GM23338 (cell line): ENCODE results near the gene KRT31. TPM values are rescaled to one million over a fixed set of nuclear protein-coding genes. Genes with fewer than 3 reads are reported as not detected.

Experiments
- ATAC-seq: fragments of 200-7000 bp; cut with Tn5 transposase; 3 replicates; pipeline ENCODE4 v1.9.1; 2020
- DNase-seq: peaks from one replicate; pipeline ENCODE4 v3.0.0-alpha.2; 2015; ENCODE audit warnings: low spot score
- H2AFZ ChIP-seq: fragments of 200-600 bp; sonication (generic); 2 replicates; pipeline ENCODE4 v1.8.0; 2016; ENCODE audit warnings: antibody characterized with exemption, mild to moderate bottlenecking, moderate library complexity
- H3F3A ChIP-seq: fragments of 200-600 bp; sonication (generic); replicated peaks from 2 replicates; pipeline ENCODE4 v1.8.0; 2017; ENCODE audit warnings: antibody characterized with exemption, mixed run types, low read depth
- H3K27ac ChIP-seq: fragments of 200-600 bp; sonication (generic); 2 replicates; pipeline ENCODE4 v1.6.1; 2016; ENCODE audit warnings: low read depth
- H3K27me3 ChIP-seq: fragments of 200-600 bp; sonication (generic); 2 replicates; pipeline ENCODE4 v1.8.0; 2016; ENCODE audit warnings: mild to moderate bottlenecking, mixed run types, moderate library complexity; ENCODE audit not compliant: insufficient read depth
- H3K36me3 ChIP-seq: fragments of 200-600 bp; sonication (generic); 2 replicates; pipeline ENCODE4 v1.8.0; 2016; ENCODE audit warnings: mild to moderate bottlenecking; ENCODE audit not compliant: insufficient read depth
- H3K4me1 ChIP-seq: fragments of 200-600 bp; sonication (generic); 2 replicates; pipeline ENCODE4 v1.8.0; 2016; ENCODE audit warnings: mild to moderate bottlenecking, moderate library complexity; ENCODE audit not compliant: insufficient read depth
- H3K4me2 ChIP-seq: fragments of 200-600 bp; sonication (generic); 2 replicates; pipeline ENCODE4 v1.7.1; 2017; ENCODE audit warnings: mixed run types
- H3K4me3 ChIP-seq: fragments of 200-600 bp; sonication (generic); 2 replicates; pipeline ENCODE4 v1.6.1; 2016; ENCODE audit warnings: mixed run types
- H3K79me2 ChIP-seq: fragments of 200-600 bp; sonication (generic); replicated peaks from 2 replicates; pipeline ENCODE4 v1.8.0; 2017; ENCODE audit warnings: mild to moderate bottlenecking; ENCODE audit not compliant: insufficient read depth
- H3K9me2 ChIP-seq: fragments of 200-600 bp; sonication (generic); 2 replicates; pipeline ENCODE4 v1.8.0; 2017; ENCODE audit not compliant: insufficient read depth
- H4K20me1 ChIP-seq: fragments of 200-600 bp; sonication (generic); replicated peaks from 2 replicates; pipeline ENCODE4 v1.8.0; 2017; ENCODE audit warnings: mild to moderate bottlenecking; ENCODE audit not compliant: insufficient read depth
- H3K27ac Mint-ChIP-seq: 2 replicates; pipeline ENCODE4 v1.8.0; 2020; ENCODE audit warnings: inconsistent platforms, mild to moderate bottlenecking, moderate library complexity, mixed read lengths
- H3K27me3 Mint-ChIP-seq: 3 replicates; pipeline ENCODE4 v1.8.0; 2022; ENCODE audit warnings: low read depth, mild to moderate bottlenecking, moderate library complexity, mixed read lengths, inconsistent platforms; ENCODE audit not compliant: insufficient read depth, poor library complexity
- H3K36me3 Mint-ChIP-seq: 3 replicates; pipeline ENCODE4 v1.8.0; 2021; ENCODE audit warnings: low read depth, mild to moderate bottlenecking, inconsistent platforms, moderate library complexity, mixed read lengths
- H3K4me1 Mint-ChIP-seq: 3 replicates; pipeline ENCODE4 v1.8.0; 2020; ENCODE audit warnings: mild to moderate bottlenecking, inconsistent platforms, mixed read lengths
- H3K4me3 Mint-ChIP-seq: 3 replicates; pipeline ENCODE4 v1.8.0; 2021; ENCODE audit warnings: moderate library complexity, mild to moderate bottlenecking, inconsistent platforms, mixed read lengths
- H3K9me3 Mint-ChIP-seq: 3 replicates; pipeline ENCODE4 v1.8.0; 2020; ENCODE audit warnings: moderate library complexity, mild to moderate bottlenecking, inconsistent platforms, mixed read lengths
- CREB1 ChIP-seq: fragments of 250-450 bp; sonication (Bioruptor Pico); IDR thresholded peaks from 2 replicates; pipeline ENCODE4 v1.5.0; 2020; ENCODE audit warnings: low read depth, mild to moderate bottlenecking, moderate library complexity
- EZH2 ChIP-seq: fragments of 200-600 bp; sonication (generic); IDR thresholded peaks from one replicate; pipeline ENCODE4 v1.8.0; 2017; ENCODE audit warnings: antibody characterized with exemption, mild to moderate bottlenecking, low read depth; ENCODE audit not compliant: unreplicated experiment
- EZH2phosphoT487 ChIP-seq: fragments of 200-600 bp; sonication (generic); IDR thresholded peaks from one replicate; pipeline ENCODE4 v1.8.1; 2018; ENCODE audit warnings: antibody characterized with exemption; ENCODE audit not compliant: unreplicated experiment
- JUNB ChIP-seq: IDR thresholded peaks from one replicate; pipeline ENCODE4 v1.6.1; 2016; ENCODE audit warnings: antibody characterized with exemption; ENCODE audit not compliant: unreplicated experiment
- NANOG ChIP-seq: IDR thresholded peaks from 2 replicates; pipeline ENCODE4 v1.6.1; 2016; ENCODE audit warnings: antibody characterized with exemption, borderline replicate concordance
- POLR2AphosphoS5 ChIP-seq: IDR thresholded peaks from 2 replicates; pipeline ENCODE4 v1.6.1; 2016; ENCODE audit warnings: antibody characterized with exemption, low read depth
- STAT1 ChIP-seq: IDR thresholded peaks from one replicate; pipeline ENCODE4 v1.6.1; 2016; ENCODE audit warnings: antibody characterized with exemption; ENCODE audit not compliant: unreplicated experiment
- ZNF114 ChIP-seq: fragments of 250-450 bp; sonication (Bioruptor Pico); IDR thresholded peaks from 2 replicates; pipeline ENCODE4 v1.5.0; 2020; ENCODE audit warnings: mild to moderate bottlenecking, moderate library complexity
- ZNF331 ChIP-seq: fragments of 250-450 bp; sonication (Bioruptor Pico); IDR thresholded peaks from 2 replicates; pipeline ENCODE4 v1.5.0; 2020; ENCODE audit warnings: low read depth, mild to moderate bottlenecking, moderate library complexity
- polyA plus RNA-seq: library from polyadenylated mRNA; unstranded; fragments of >200 nt; fragmentation: Nextera tagmentation; extraction: Ambion mirVana; gene quantifications from 2 replicates; pipeline ENCODE4 v1.2.1, GENCODE V29; 2016
- total RNA-seq: library from RNA; depleted of rRNA; stranded (reverse); fragments of >200 nt; shearing (Covaris generic); gene quantifications from 2 replicates; pipeline ENCODE4 v1.2.3, GENCODE V29; 2014
- TF ChIP-seq, protein P1 (sequence below): fragments of 250-450 bp; sonication (Bioruptor Pico); IDR thresholded peaks from 2 replicates; pipeline ENCODE4 v1.5.0; 2020; ENCODE audit warnings: mild to moderate bottlenecking, moderate library complexity
- TF ChIP-seq, protein P2 (sequence below), 2 experiments: fragments of 200-600 bp in 1 of 2; sonication (generic) in 1 of 2; conservative IDR thresholded peaks; 2 replicates each; pipeline versions ENCODE4 v1.5.1 to v1.6.1; 2016 to 2017; ENCODE audit warnings: antibody characterized with exemption in 2 of 2, low read depth in 2 of 2, mild to moderate bottlenecking in 2 of 2, moderate library complexity in 1 of 2
- TF ChIP-seq, protein P3 (sequence below): IDR thresholded peaks from one replicate; pipeline ENCODE4 v1.6.1; 2018; ENCODE audit warnings: antibody characterized with exemption; ENCODE audit not compliant: unreplicated experiment
- TF ChIP-seq, protein P4 (sequence below): IDR thresholded peaks from 2 replicates; pipeline ENCODE4 v1.6.1; 2016; ENCODE audit warnings: antibody characterized with exemption

KRT31 gene
- total and polyA plus RNA-seq, 2 experiments from 2014 or later: not detected

DNA sequence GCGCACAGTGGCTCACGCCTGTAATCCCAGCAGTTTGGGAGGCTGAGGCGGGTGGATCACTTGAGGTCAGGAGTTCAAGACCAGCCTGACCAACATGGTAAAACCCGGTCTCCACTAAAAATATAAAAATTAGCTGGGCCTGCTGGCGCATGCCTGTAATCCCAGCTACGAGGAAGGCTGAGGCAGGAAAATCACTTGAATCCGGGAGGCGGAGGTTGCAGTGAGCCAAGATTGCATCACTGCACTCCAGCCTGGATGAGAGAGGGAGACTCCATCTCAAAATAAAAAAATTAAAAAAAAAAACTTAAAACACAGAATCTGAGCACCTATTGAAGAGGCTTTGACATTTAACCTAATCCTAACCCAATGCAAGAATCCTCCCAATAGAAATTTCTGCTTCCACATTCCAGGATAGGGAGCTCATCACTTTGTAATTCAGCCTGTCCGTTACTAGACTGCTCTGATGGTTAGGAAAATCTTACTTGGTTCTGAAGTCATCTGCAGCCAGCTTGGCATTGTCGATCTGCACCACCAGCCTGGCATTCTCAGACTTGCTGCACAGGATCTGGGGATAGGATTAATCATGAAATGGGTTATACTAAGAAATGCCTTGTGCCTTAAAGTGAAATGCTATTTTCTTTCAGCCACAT lies 29.9 kb downstream of the KRT31 start:
- no peak overlapping the region for H3K27ac ChIP-seq
- Mint-ChIP-seq H3K27ac (no peak overlapping the region), H3K9me3 (no peaks in the 10 kb centered on the region), H3K27me3 (no peaks in the 10 kb centered on the region), H3K4me3 (no peak overlapping the region), H3K4me1 (no peaks in the 10 kb centered on the region), H3K36me3 (no peaks in the 10 kb centered on the region)
- H3K79me2 ChIP-seq: no peaks in the 10 kb centered on the region
- ATAC-seq (no peak), DNase-seq (no peak)
- no peak overlapping the region for H3K4me3 ChIP-seq
- H3K4me1 ChIP-seq: no peaks in the 10 kb centered on the region
- H3K27me3 ChIP-seq: no peaks in the 10 kb centered on the region
- H4K20me1 ChIP-seq: no peaks in the 10 kb centered on the region
- H2AFZ ChIP-seq: no peak overlapping the region
- no peak overlapping the region for H3K4me2 ChIP-seq
- no peaks in the 10 kb centered on the region for H3K9me2 ChIP-seq
- TF ChIP-seq EZH2 (no peak), STAT1 (no peak), ZNF331 (CRISPR knock-in tag) (no peak), POLR2AphosphoS5 (no peak), ZNF114 (CRISPR knock-in tag) (no peak), NANOG (no peak), CREB1 (CRISPR knock-in tag) (no peak), JUNB (no peak), EZH2phosphoT487 (no peak)
- TF ChIP-seq, protein P1, sequence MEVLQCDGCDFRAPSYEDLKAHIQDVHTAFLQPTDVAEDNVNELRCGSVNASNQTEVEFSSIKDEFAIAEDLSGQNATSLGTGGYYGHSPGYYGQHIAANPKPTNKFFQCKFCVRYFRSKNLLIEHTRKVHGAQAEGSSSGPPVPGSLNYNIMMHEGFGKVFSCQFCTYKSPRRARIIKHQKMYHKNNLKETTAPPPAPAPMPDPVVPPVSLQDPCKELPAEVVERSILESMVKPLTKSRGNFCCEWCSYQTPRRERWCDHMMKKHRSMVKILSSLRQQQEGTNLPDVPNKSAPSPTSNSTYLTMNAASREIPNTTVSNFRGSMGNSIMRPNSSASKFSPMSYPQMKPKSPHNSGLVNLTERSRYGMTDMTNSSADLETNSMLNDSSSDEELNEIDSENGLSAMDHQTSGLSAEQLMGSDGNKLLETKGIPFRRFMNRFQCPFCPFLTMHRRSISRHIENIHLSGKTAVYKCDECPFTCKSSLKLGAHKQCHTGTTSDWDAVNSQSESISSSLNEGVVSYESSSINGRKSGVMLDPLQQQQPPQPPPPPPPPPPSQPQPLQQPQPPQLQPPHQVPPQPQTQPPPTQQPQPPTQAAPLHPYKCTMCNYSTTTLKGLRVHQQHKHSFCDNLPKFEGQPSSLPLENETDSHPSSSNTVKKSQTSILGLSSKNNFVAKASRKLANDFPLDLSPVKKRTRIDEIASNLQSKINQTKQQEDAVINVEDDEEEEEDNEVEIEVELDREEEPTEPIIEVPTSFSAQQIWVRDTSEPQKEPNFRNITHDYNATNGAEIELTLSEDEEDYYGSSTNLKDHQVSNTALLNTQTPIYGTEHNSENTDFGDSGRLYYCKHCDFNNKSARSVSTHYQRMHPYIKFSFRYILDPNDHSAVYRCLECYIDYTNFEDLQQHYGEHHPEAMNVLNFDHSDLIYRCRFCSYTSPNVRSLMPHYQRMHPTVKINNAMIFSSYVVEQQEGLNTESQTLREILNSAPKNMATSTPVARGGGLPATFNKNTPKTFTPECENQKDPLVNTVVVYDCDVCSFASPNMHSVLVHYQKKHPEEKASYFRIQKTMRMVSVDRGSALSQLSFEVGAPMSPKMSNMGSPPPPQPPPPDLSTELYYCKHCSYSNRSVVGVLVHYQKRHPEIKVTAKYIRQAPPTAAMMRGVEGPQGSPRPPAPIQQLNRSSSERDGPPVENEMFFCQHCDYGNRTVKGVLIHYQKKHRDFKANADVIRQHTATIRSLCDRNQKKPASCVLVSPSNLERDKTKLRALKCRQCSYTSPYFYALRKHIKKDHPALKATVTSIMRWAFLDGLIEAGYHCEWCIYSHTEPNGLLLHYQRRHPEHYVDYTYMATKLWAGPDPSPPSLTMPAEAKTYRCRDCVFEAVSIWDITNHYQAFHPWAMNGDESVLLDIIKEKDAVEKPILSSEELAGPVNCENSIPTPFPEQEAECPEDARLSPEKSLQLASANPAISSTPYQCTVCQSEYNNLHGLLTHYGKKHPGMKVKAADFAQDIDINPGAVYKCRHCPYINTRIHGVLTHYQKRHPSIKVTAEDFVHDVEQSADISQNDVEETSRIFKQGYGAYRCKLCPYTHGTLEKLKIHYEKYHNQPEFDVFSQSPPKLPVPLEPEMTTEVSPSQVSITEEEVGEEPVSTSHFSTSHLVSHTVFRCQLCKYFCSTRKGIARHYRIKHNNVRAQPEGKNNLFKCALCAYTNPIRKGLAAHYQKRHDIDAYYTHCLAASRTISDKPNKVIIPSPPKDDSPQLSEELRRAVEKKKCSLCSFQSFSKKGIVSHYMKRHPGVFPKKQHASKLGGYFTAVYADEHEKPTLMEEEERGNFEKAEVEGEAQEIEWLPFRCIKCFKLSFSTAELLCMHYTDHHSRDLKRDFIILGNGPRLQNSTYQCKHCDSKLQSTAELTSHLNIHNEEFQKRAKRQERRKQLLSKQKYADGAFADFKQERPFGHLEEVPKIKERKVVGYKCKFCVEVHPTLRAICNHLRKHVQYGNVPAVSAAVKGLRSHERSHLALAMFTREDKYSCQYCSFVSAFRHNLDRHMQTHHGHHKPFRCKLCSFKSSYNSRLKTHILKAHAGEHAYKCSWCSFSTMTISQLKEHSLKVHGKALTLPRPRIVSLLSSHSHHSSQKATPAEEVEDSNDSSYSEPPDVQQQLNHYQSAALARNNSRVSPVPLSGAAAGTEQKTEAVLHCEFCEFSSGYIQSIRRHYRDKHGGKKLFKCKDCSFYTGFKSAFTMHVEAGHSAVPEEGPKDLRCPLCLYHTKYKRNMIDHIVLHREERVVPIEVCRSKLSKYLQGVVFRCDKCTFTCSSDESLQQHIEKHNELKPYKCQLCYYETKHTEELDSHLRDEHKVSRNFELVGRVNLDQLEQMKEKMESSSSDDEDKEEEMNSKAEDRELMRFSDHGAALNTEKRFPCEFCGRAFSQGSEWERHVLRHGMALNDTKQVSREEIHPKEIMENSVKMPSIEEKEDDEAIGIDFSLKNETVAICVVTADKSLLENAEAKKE (CRISPR knock-in tag): no peak
- TF ChIP-seq, protein P2, sequence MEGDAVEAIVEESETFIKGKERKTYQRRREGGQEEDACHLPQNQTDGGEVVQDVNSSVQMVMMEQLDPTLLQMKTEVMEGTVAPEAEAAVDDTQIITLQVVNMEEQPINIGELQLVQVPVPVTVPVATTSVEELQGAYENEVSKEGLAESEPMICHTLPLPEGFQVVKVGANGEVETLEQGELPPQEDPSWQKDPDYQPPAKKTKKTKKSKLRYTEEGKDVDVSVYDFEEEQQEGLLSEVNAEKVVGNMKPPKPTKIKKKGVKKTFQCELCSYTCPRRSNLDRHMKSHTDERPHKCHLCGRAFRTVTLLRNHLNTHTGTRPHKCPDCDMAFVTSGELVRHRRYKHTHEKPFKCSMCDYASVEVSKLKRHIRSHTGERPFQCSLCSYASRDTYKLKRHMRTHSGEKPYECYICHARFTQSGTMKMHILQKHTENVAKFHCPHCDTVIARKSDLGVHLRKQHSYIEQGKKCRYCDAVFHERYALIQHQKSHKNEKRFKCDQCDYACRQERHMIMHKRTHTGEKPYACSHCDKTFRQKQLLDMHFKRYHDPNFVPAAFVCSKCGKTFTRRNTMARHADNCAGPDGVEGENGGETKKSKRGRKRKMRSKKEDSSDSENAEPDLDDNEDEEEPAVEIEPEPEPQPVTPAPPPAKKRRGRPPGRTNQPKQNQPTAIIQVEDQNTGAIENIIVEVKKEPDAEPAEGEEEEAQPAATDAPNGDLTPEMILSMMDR (conservative IDR thresholded peaks at IDR 0.05; ENCODE audit: low read depth in 2 of 2): no peak
- TF ChIP-seq, protein P3, sequence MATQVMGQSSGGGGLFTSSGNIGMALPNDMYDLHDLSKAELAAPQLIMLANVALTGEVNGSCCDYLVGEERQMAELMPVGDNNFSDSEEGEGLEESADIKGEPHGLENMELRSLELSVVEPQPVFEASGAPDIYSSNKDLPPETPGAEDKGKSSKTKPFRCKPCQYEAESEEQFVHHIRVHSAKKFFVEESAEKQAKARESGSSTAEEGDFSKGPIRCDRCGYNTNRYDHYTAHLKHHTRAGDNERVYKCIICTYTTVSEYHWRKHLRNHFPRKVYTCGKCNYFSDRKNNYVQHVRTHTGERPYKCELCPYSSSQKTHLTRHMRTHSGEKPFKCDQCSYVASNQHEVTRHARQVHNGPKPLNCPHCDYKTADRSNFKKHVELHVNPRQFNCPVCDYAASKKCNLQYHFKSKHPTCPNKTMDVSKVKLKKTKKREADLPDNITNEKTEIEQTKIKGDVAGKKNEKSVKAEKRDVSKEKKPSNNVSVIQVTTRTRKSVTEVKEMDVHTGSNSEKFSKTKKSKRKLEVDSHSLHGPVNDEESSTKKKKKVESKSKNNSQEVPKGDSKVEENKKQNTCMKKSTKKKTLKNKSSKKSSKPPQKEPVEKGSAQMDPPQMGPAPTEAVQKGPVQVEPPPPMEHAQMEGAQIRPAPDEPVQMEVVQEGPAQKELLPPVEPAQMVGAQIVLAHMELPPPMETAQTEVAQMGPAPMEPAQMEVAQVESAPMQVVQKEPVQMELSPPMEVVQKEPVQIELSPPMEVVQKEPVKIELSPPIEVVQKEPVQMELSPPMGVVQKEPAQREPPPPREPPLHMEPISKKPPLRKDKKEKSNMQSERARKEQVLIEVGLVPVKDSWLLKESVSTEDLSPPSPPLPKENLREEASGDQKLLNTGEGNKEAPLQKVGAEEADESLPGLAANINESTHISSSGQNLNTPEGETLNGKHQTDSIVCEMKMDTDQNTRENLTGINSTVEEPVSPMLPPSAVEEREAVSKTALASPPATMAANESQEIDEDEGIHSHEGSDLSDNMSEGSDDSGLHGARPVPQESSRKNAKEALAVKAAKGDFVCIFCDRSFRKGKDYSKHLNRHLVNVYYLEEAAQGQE: no peak
- TF ChIP-seq, protein P4, sequence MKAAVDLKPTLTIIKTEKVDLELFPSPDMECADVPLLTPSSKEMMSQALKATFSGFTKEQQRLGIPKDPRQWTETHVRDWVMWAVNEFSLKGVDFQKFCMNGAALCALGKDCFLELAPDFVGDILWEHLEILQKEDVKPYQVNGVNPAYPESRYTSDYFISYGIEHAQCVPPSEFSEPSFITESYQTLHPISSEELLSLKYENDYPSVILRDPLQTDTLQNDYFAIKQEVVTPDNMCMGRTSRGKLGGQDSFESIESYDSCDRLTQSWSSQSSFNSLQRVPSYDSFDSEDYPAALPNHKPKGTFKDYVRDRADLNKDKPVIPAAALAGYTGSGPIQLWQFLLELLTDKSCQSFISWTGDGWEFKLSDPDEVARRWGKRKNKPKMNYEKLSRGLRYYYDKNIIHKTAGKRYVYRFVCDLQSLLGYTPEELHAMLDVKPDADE: no peak
- no peaks in the 10 kb centered on the region for H3K36me3 ChIP-seq
- H3F3A ChIP-seq: no peaks in the 10 kb centered on the region
